Psoas muscle (tissue), 8 donors: ENCODE measurements around the gene PPP1R12B. TPM values are rescaled to one million over a fixed set of nuclear protein-coding genes. Genes with fewer than 3 reads are reported as not detected.

Source experiments
- ATAC-seq, 4 donors: fragments of 200-7000 bp; cut with Tn5 transposase; one replicate each; pipeline ENCODE4 v1.9.1; 2020; ENCODE audit warnings: moderate library complexity in 3 of 4, mild to moderate bottlenecking in 2 of 4
- DNase-seq, 2 donors: peaks; one replicate each; pipeline ENCODE4 v3.0.0-alpha.2; 2020
- H3K27ac ChIP-seq: fragments of 200-600 bp; one replicate; pipeline ENCODE4 v1.8.0; 2022
- H3K27me3 ChIP-seq, 3 donors: fragments of 200-600 bp in 1 of 3; one replicate each; pipeline versions ENCODE4 v1.6.1 to v1.8.0; 2013 to 2022; ENCODE audit warnings: low read length in 2 of 3, mild to moderate bottlenecking in 2 of 3, moderate library complexity in 1 of 3; ENCODE audit not compliant: insufficient read depth in 3 of 3
- H3K36me3 ChIP-seq, 2 donors: fragments of 200-600 bp in 1 of 2; one replicate each; pipeline versions ENCODE4 v1.6.1 to v1.8.0; 2013 to 2022; ENCODE audit warnings: low read depth in 1 of 2, mild to moderate bottlenecking in 1 of 2, moderate library complexity in 1 of 2; ENCODE audit not compliant: insufficient read depth in 1 of 2
- H3K4me1 ChIP-seq: fragments of 200-600 bp; one replicate; pipeline ENCODE4 v1.8.0; 2022
- H3K4me3 ChIP-seq: fragments of 200-600 bp; one replicate; pipeline ENCODE4 v1.8.0; 2022; ENCODE audit warnings: mild to moderate bottlenecking
- H3K9me3 ChIP-seq: fragments of 200-600 bp; one replicate; pipeline ENCODE4 v1.8.0; 2022
- WGBS, 3 donors: extraction: QIAGEN DNeasy Blood & Tissue Kit; methylation state at CpG; one replicate each; pipeline versions ENCODE4 v1.1.6 to v1.1.7; 2013; 5-methylcytosine and 5-hydroxymethylcytosine counted together
- intact Hi-C, 2 donors: fragments of 100-400 bp; cut with DNase I; formaldehyde crosslinking; loops; one replicate each; pipeline versions ENCODE4 v1.11.0 to v1.14.2; 2022
- polyA plus RNA-seq, 3 donors: library from polyadenylated mRNA; stranded (reverse); fragments of 200-250 nt; gene quantifications; one replicate each; pipeline ENCODE4 v1.2.3, GENCODE V29; 2013
- total RNA-seq, 4 donors: library from RNA; stranded (reverse); fragmentation: NEBNext Ultra II Directional in 2 of 4; extraction: Animal tissue kit (Norgen Biotek cat#: 25700) in 2 of 4; gene quantifications; one replicate each; pipeline versions ENCODE4 v1.2.1 to v1.2.4, GENCODE V29; 2021 to 2023
- TF ChIP-seq, protein P1 (sequence below): fragments of 200-600 bp; IDR thresholded peaks from one replicate; pipeline ENCODE4 v1.8.0; 2022; ENCODE audit warnings: antibody characterized with exemption
- donor health status: healthy with polysubstance abuse.
- donor health status: DM: no; HTN: no; CAD: no; lungs with moderate emphysema.
- donor health status: Bipolar disorder and iron deficiency.
- donor health status: healthy.
- donor health status: DM: yes; HTN: yes; CAD: no.
- donor health status: DM: no; HTN: no; CAD: no.
- donor health status: DM: no; HTN: no; CAD: no.
- donor health status: DM: yes; HTN: yes; CAD: no.

Gene PPP1R12B
- total and polyA plus RNA-seq, 7 donors, result 8.3 to 189 (median 86.1) TPM

DNA sequence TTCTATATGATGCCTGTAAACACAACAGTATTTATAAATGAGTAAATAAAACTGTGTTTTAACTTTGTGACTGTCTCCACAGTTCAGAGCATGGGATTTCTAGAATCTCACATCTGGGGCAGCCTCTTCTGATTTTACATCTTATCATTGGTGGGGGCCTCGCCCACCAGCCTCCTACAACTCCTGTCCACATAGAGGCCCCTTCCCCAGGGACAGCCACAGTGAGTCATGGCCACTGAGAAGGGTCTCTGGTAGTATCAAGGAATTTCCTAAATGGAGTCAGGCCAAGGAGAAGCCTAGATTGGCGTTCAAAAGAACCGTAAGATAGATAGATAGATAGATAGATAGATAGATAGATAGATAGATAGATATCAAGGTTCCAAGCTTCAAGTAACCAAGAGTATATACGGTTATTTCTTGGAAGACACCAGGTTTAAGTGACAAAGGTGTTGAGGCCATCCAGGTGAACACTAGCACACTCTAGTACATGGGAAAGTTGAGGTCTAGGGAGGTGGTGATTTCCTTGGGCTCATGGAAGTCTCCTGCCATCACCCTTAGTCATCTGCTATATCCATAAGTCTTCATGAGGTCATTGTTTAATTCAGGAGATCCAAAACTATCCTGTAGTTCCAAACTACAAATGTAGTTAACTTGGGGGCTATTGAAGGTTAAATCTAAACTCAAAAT is 240.1 kb downstream of the PPP1R12B start:
- H3K9me3 ChIP-seq, result no peaks in the 10 kb centered on the region
- peaks cover 62% of the 10 kb centered on the region for H3K4me1 ChIP-seq
- DNase-seq, result no peak
- intact Hi-C loops, result loop anchor here in 1 of 2 donors (10.0 kb wide), 1 partner anchor 244 kb away; the partner anchor contains the start of genes PPP1R12B and UBE2T
- H3K36me3 ChIP-seq, result peaks cover 0 to 12% of the 10 kb centered on the region in 2 donors
- 79 to 84% (median 82%) methylated on average over 4 of the region's 4 CpGs for WGBS, 3 donors
- H3K4me3 ChIP-seq, result no peak overlapping the region
- peak overlapping the region; percentile 91 for H3K27ac ChIP-seq
- H3K27me3 ChIP-seq, result no peaks in the 10 kb centered on the region
- peak; percentile 69 to 84 (median 82) for ATAC-seq
- TF ChIP-seq, protein P1, sequence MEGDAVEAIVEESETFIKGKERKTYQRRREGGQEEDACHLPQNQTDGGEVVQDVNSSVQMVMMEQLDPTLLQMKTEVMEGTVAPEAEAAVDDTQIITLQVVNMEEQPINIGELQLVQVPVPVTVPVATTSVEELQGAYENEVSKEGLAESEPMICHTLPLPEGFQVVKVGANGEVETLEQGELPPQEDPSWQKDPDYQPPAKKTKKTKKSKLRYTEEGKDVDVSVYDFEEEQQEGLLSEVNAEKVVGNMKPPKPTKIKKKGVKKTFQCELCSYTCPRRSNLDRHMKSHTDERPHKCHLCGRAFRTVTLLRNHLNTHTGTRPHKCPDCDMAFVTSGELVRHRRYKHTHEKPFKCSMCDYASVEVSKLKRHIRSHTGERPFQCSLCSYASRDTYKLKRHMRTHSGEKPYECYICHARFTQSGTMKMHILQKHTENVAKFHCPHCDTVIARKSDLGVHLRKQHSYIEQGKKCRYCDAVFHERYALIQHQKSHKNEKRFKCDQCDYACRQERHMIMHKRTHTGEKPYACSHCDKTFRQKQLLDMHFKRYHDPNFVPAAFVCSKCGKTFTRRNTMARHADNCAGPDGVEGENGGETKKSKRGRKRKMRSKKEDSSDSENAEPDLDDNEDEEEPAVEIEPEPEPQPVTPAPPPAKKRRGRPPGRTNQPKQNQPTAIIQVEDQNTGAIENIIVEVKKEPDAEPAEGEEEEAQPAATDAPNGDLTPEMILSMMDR, result no peak

DNA sequence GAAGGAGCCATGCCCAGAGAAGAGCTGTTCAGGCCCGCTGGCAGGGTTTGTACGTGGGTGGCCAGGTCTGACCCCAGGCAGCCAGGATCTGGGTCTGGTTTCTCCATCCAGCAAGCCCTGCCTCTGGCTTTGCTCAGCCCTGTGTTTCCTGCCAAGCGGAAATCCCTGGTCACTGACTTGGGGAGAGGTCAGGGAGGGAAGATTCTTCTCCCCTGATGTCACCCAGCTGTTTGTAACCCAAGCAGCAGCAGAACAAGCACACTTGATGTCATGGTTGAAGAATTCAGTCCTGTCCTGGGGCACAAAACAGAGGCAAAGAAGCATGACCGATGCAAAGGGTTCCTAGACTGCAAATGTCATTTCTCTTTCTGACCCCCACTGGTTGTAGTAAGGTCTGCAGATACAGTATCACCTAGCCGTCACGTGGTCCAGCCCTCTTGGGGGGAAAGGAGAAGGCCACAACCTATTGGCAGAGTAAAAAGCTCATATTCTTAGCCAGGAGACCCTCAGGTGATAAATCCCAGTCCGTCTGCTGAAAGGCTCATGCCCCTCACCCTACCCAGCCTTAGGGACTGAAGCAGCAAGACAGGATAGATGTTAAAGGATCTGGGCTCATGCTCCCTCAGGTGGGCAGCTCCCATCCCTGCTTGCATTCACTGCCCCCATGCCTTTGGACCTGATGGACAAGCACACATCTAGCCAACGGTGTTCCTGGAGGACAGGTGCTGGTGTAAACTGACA is 240.9 kb downstream of the PPP1R12B start:
- H3K36me3 ChIP-seq, result peaks cover 0 to 12% of the 10 kb centered on the region in 2 donors
- H3K27ac ChIP-seq, result peak overlapping the region; percentile 91
- 8 to 18% (median 12%) methylated on average over 8 of the region's 8 CpGs for WGBS, 3 donors
- peak; percentile 95 to 97 (median 96) for ATAC-seq
- no peaks in the 10 kb centered on the region for H3K27me3 ChIP-seq
- no peaks in the 10 kb centered on the region for H3K9me3 ChIP-seq
- peaks cover 69% of the 10 kb centered on the region for H3K4me1 ChIP-seq
- peak; percentile 88 to 95 for DNase-seq
- intact Hi-C loops, result loop anchor here in 1 of 2 donors (10.0 kb wide), 1 partner anchor 245 kb away; the partner anchor contains the start of genes PPP1R12B and UBE2T
- TF ChIP-seq, protein P1, result no peak
- H3K4me3 ChIP-seq, result no peak overlapping the region

GRCh38 chr1:202590126-202590525 is 241.6 kb downstream of the PPP1R12B start:
- Histone ChIP-seq H3K4me3 (no peak overlapping the region), H3K27ac (peak overlapping the region; percentile 91), H3K9me3 (no peaks in the 10 kb centered on the region), H3K4me1 (peaks cover 65% of the 10 kb centered on the region), H3K36me3 (peaks cover 0 to 7% of the 10 kb centered on the region in 2 donors), H3K27me3 (no peaks in the 10 kb centered on the region)
- ATAC-seq (no peak), DNase-seq (no peak)
- TF ChIP-seq, protein P1, result no peak
- 82 to 93% (median 87%) methylated on average over 4 of the region's 4 CpGs for WGBS, 3 donors
- intact Hi-C loops, result no loop called here

GRCh38 chr1:202590975-202591411 is 242.5 kb downstream of the PPP1R12B start:
- Histone ChIP-seq H3K27me3 (no peaks in the 10 kb centered on the region), H3K36me3 (peaks cover 0 to 7% of the 10 kb centered on the region in 2 donors), H3K9me3 (no peaks in the 10 kb centered on the region), H3K27ac (peak overlapping the region; percentile 91), H3K4me1 (peaks cover 59% of the 10 kb centered on the region), H3K4me3 (no peak overlapping the region)
- no peak for ATAC-seq
- TF ChIP-seq, protein P1, result no peak
- DNase-seq, result no peak
- 73 to 93% (median 78%) methylated on average over 5 of the region's 5 CpGs for WGBS, 3 donors
- intact Hi-C loops, result no loop called here
